ENCODE measurements around the gene JMJD4. TPM values are rescaled to one million over a fixed set of nuclear protein-coding genes. Genes with fewer than 3 reads are reported as not detected.
A peak's percentile ranks its signal among the peaks of the same experiment; 100 is the strongest.

Gene JMJD4
- total and polyA plus RNA-seq, 12 donors = 8.6 to 57.5 (median 27.5) TPM

GRCh38 chr1:227735539-227736285, 610 bp upstream of the JMJD4 start:
- WGBS, 4 donors = 1 to 3% (median 1%) methylated on average over 13 to 31 of the region's 31 CpGs
- TF ChIP-seq POLR2A (IDR thresholded peaks at IDR 0.05) = no peak
- no peak for TF ChIP-seq CTCF (IDR thresholded peaks at IDR 0.05)
- peaks cover 0 to 22% of the 10 kb centered on the region in 2 donors for H3K36me3 ChIP-seq (replicated peaks in 1 of 2)
- peak in 1 of 7 donors; percentile 53 for DNase-seq
- no peaks in the 10 kb centered on the region for H3K27me3 ChIP-seq
- peak overlapping the region; percentile 43 to 96 (median 79) for H3K4me3 ChIP-seq
- intact Hi-C loops (cut with DNase I) = loop anchor here in 1 of 2 donors (10.0 kb wide), 1 partner anchor 349 kb away; the partner anchor contains the start of gene ARF1
- H3K4me1 ChIP-seq (replicated peaks in 1 of 2) = peaks cover 16 to 39% of the 10 kb centered on the region in 2 donors
- H3K9me3 ChIP-seq (replicated peaks in 1 of 3) = no peaks in the 10 kb centered on the region
- H3K27ac ChIP-seq = peak overlapping the region; percentile 62 to 90 (median 83)

- 3 to 7% (median 4%) methylated on average over 6 to 10 of the region's 10 CpGs for WGBS, 4 donors
- no peaks in the 10 kb centered on the region for H3K9me3 ChIP-seq (replicated peaks in 1 of 3)
- TF ChIP-seq CTCF (IDR thresholded peaks at IDR 0.05) (no peak), POLR2A (IDR thresholded peaks at IDR 0.05) (no peak)
- intact Hi-C loops (cut with DNase I) = loop anchor here in 1 of 2 donors (10.0 kb wide), 1 partner anchor 350 kb away; the partner anchor contains the start of gene ARF1
- DNase-seq = peak in 1 of 7 donors; percentile 54
- no peaks in the 10 kb centered on the region for H3K27me3 ChIP-seq
- peaks cover 16 to 50% of the 10 kb centered on the region in 2 donors for H3K4me1 ChIP-seq (replicated peaks in 1 of 2)
- peaks cover 0 to 22% of the 10 kb centered on the region in 2 donors for H3K36me3 ChIP-seq (replicated peaks in 1 of 2)
- H3K27ac ChIP-seq = peak overlapping the region in 4 of 5 donors; percentile 76 to 90 (median 86)
- H3K4me3 ChIP-seq = peak overlapping the region; percentile 43 to 96 (median 79)
These were observed 601 bp downstream of the JMJD4 start for GRCh38 chr1:227734546-227734855.

GRCh38 chr1:227733751-227734545, 1.2 kb downstream of the JMJD4 start:
- intact Hi-C loops (cut with DNase I) = loop anchor here in 1 of 2 donors (10.0 kb wide), 1 partner anchor 351 kb away; the partner anchor contains the start of gene ARF1
- peaks cover 0 to 22% of the 10 kb centered on the region in 2 donors for H3K36me3 ChIP-seq (replicated peaks in 1 of 2)
- peaks cover 21 to 56% of the 10 kb centered on the region in 2 donors for H3K4me1 ChIP-seq (replicated peaks in 1 of 2)
- H3K27ac ChIP-seq = peak overlapping the region in 4 of 5 donors; percentile 76 to 90 (median 86)
- WGBS, 4 donors = 70 to 77% (median 74%) methylated on average over 17 to 24 of the region's 24 CpGs
- H3K4me3 ChIP-seq = peak overlapping the region in 3 of 4 donors; percentile 66 to 96 (median 92)
- no peak for TF ChIP-seq POLR2A (IDR thresholded peaks at IDR 0.05)
- no peak for TF ChIP-seq CTCF (IDR thresholded peaks at IDR 0.05)
- DNase-seq = peak in 1 of 7 donors; percentile 58
- no peaks in the 10 kb centered on the region for H3K27me3 ChIP-seq
- H3K9me3 ChIP-seq (replicated peaks in 1 of 3) = no peaks in the 10 kb centered on the region

GRCh38 chr1:227733309-227733705, 1.8 kb downstream of the JMJD4 start:
- no peak for DNase-seq
- H3K27ac ChIP-seq = peak overlapping the region in 1 of 5 donors; percentile 83
- H3K4me1 ChIP-seq (replicated peaks in 1 of 2) = peaks cover 25 to 60% of the 10 kb centered on the region in 2 donors
- 91 to 100% (median 93%) methylated on average over 5 to 15 of the region's 15 CpGs for WGBS, 4 donors
- no peak overlapping the region for H3K4me3 ChIP-seq
- no peaks in the 10 kb centered on the region for H3K9me3 ChIP-seq (replicated peaks in 1 of 3)
- peaks cover 0 to 22% of the 10 kb centered on the region in 2 donors for H3K36me3 ChIP-seq (replicated peaks in 1 of 2)
- TF ChIP-seq POLR2A (IDR thresholded peaks at IDR 0.05) = no peak
- TF ChIP-seq CTCF (IDR thresholded peaks at IDR 0.05) = no peak
- intact Hi-C loops (cut with DNase I) = loop anchor here in 1 of 2 donors (10.0 kb wide), 1 partner anchor 351 kb away; the partner anchor contains the start of gene ARF1
- H3K27me3 ChIP-seq = no peaks in the 10 kb centered on the region

All from adrenal gland (tissue), 12 donors.